Measurements from ENCODE around the gene GRIN3B.

The GRIN3B gene

DNA sequence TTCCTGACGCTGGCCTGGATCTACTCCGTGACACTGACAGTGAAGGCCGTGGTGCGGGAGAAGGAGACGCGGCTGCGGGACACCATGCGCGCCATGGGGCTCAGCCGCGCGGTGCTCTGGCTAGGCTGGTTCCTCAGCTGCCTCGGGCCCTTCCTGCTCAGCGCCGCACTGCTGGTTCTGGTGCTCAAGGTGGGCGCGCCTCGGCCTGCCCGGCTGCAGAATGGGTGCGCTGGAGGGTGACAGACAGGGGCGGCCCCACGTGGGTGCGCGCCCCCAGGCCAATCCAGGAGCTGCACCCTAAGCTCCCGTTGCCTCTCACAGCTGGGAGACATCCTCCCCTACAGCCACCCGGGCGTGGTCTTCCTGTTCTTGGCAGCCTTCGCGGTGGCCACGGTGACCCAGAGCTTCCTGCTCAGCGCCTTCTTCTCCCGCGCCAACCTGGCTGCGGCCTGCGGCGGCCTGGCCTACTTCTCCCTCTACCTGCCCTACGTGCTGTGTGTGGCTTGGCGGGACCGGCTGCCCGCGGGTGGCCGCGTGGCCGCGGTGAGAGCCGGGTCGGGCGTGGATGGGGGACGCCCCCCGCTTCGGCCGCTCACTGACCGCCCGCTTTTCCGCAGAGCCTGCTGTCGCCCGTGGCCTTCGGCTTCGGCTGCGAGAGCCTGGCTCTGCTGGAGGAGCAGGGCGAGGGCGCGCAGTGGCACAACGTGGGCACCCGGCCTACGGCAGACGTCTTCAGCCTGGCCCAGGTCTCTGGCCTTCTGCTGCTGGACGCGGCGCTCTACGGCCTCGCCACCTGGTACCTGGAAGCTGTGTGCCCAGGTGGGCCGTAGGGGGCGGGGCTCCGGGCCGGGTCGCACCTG lies 46.8 kb downstream of the GRIN3B start:
- no peak for DNase-seq

DNA sequence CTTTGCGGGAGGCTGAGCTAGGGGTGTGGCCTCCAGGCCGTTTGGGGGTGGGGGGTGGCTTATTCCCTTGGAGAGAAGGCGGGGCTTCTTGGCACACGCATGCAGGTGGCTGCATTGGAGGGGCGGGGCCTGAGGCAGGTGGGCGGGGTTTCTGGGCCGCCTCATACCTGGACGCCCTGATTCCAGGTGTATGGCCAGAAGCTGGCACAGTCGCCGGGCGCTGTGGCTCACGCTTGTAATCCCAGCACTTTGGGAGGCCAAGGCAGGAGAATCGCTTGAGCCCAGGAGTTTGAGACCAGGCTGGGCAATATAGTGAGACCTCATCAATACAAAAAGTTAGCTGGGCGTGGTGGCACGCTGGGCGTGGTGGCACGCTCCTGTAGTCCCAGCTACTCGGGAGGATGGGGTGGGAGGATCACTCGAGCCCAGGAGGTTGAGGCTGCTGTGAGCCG lies 47.5 kb downstream of the GRIN3B start:
- no peak for DNase-seq

DNA sequence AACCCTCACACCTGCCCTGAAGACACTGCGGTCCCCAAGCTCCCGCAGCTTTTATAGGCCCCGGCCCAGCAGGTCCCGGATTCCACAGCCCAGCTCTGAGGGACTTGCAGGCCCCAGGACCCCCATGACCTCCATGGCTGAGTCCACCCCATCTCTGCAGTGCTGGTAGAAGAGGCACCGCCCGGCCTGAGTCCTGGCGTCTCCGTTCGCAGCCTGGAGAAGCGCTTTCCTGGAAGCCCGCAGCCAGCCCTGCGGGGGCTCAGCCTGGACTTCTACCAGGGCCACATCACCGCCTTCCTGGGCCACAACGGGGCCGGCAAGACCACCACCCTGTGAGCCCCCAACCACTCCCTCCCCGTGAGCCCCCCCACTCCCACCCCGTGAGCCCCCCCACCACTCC lies 48.9 kb downstream of the GRIN3B start:
- no peak for DNase-seq

DNA sequence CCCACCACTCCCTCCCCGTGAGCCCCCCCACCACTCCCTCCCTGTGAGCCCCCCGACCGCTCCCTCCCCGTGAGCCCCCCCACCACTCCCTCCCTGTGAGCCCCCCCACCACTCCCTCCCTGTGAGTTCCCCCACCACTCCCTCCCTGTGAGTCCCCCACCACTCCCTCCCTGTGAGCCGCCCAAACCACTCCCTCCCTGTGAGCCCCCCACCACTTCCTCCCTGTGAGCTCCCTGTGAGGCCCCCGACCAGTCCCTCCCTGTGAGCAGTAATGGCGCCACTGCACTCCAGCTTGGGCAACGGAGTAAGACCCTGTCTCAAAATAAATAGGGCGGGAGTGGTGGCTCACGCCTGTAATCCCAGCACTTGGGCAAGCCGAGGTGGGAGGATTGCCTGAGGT lies 49.6 kb downstream of the GRIN3B start:
- no peak for DNase-seq

DNA sequence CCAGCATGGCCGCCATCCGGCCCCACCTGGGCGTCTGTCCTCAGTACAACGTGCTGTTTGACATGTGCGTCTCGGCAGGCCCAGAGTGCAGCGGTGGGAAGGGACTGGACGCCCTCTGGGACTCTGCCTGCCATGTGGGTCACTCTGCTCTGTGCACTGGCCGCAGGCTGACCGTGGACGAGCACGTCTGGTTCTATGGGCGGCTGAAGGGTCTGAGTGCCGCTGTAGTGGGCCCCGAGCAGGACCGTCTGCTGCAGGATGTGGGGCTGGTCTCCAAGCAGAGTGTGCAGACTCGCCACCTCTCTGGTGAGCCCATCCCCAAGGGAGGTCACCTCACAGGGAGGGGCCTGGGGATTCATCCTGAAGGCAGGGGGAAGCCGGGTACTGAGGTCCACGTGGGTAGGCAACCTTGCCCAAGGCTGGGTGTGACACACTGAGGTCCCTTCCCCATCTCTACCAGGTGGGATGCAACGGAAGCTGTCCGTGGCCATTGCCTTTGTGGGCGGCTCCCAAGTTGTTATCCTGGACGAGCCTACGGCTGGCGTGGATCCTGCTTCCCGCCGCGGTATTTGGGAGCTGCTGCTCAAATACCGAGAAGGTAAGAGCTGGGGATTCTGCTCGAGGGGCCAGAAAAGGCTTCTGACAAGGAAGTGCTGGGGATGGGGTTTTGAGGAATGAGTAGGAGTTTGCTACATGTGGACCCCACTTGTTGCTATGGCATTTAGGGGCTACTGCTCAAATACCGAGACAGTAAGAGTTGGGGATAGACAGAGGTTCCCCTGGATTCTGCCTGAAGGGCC lies 51.0 kb downstream of the GRIN3B start:
- DNase-seq, result no peak

DNA sequence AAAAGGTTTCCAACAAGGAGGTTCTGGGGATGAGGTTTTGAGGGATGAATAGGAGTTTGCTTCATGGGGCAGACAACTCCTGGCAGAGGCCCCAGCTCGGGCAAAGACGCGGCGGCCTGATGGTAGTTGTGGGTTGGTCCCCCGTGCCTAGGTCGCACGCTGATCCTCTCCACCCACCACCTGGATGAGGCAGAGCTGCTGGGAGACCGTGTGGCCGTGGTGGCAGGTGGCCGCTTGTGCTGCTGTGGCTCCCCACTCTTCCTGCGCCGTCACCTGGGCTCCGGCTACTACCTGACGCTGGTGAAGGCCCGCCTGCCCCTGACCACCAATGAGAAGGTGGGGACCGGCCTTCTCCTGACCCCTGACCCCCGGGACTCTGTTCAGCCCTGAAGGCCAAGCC lies 51.6 kb downstream of the GRIN3B start:
- DNase-seq, result no peak

DNA sequence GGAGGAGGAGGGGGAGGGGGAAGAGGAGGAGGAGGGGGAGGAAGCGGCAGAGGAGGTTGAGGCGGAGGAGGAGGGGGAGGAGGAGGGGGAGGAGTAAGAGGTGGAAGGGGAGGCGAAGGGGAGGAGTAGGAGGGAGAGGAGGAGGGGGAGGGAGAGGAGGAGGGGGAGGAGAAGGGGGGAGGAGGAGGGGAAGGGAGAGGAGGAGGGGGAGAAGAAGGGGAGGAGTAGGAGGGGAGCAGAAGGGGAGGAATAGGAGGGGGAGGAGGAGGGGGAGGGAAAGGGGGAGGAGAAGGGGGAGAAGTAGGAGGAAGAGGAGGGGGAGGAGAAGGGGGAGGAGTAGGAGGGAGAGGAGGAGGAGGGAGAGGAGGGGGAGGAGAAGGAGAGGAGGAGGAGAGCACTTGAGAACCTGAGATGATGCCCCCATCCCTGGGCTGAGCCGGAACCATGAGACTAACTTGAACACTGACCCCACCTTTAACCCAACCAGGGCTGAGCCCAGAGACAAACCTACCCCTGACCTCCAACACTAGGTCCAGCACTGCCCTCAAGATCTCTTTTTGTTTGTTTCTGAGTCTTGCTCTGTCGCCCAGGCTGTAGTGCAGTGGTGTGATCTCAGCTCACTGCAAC lies 52.2 kb downstream of the GRIN3B start:
- no peak for DNase-seq

DNA sequence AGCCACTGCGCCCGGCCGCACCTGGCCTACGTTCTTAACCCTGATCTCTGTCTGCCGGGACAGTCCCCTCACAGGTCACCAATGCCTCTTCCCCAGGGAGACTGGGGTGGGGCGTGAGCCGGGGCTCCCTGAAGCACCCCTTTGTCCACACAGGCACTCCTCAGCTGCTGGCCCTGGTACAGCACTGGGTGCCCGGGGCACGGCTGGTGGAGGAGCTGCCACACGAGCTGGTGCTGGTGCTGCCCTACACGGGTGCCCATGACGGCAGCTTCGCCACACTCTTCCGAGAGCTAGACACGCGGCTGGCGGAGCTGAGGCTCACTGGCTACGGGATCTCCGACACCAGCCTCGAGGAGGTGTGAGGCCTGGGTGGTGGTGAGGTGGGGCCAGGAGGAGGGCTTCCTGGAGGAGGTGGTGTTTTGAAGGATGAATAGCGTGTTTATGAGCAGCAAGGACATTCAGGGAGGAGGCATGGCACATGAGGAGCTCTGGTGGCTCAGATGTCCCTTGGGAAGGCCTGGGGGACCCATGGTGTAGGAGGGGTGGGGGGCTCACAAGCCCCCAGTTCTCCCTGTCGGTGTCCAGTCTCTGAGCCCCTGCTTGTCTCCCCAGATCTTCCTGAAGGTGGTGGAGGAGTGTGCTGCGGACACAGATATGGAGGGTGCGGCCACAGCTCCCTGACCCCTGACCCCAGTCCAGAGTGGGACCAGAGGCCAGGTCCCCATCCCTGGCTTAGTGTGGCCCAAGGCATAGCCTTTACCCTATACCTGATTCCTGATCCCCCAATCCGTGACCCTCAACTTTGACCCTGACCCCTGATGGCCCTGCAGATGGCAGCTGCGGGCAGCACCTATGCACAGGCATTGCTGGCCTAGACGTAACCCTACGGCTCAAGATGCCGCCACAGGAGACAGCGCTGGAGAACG lies 53.2 kb downstream of the GRIN3B start:
- no peak for DNase-seq

DNA sequence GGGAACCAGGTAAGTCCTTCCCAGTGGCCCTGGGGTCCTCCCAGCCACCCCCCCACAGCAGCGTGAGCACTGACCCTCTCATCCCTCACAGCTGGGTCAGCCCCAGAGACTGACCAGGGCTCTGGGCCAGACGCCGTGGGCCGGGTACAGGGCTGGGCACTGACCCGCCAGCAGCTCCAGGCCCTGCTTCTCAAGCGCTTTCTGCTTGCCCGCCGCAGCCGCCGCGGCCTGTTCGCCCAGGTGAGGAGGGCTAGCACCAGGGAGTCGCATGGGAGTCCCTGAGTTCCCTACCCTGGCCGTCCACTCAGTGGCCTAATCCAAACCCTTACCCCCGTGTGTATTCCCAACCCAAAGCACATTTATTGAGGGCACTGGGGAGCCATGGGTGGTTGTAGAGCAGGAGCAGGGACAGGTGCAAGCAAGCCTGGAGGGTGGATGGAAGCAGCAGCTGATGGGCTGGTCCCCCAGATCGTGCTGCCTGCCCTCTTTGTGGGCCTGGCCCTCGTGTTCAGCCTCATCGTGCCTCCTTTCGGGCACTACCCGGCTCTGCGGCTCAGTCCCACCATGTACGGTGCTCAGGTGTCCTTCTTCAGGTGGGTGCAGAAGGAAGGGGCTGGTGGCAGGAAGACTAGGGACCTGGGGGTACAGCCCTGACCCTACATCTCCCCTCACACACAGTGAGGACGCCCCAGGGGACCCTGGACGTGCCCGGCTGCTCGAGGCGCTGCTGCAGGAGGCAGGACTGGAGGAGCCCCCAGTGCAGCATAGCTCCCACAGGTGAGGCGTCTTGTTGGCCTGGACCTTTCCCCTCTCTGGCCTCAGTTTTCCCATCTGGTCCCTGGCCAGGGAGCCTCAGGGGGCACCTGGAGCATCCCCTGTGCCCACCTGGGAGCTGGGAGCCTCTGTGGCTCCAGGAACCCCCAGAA lies 54.1 kb downstream of the GRIN3B start:
- no peak for DNase-seq

DNA sequence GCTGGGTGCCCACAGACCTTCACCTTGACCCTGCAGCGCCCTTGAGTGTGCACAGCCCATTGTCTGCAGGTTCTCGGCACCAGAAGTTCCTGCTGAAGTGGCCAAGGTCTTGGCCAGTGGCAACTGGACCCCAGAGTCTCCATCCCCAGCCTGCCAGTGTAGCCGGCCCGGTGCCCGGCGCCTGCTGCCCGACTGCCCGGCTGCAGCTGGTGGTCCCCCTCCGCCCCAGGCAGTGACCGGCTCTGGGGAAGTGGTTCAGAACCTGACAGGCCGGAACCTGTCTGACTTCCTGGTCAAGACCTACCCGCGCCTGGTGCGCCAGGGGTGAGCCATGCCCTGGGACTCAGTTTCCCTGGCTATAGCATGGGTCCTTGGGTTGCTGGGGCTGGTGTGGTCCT lies 54.8 kb downstream of the GRIN3B start:
- no peak for DNase-seq

DNA sequence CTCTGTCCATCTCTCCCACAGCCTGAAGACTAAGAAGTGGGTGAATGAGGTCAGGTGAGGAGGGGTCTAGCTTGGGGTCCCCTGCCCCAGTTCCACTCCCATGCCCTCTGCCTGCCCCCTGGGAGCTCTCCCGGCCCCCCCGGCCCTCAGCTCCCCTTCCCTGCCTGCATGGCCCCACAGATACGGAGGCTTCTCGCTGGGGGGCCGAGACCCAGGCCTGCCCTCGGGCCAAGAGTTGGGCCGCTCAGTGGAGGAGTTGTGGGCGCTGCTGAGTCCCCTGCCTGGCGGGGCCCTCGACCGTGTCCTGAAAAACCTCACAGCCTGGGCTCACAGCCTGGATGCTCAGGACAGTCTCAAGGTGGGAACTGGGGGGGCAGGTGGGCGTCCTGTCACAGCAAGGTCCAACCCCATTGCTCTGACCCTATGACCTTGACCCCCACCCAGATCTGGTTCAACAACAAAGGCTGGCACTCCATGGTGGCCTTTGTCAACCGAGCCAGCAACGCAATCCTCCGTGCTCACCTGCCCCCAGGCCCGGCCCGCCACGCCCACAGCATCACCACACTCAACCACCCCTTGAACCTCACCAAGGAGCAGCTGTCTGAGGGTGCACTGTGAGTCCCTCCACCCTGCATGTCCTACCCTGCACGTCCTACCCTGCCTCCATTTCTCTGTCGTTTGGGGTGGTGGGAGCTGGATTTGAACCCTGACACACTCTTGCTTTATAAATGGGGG lies 55.8 kb downstream of the GRIN3B start:
- no peak for DNase-seq

DNA sequence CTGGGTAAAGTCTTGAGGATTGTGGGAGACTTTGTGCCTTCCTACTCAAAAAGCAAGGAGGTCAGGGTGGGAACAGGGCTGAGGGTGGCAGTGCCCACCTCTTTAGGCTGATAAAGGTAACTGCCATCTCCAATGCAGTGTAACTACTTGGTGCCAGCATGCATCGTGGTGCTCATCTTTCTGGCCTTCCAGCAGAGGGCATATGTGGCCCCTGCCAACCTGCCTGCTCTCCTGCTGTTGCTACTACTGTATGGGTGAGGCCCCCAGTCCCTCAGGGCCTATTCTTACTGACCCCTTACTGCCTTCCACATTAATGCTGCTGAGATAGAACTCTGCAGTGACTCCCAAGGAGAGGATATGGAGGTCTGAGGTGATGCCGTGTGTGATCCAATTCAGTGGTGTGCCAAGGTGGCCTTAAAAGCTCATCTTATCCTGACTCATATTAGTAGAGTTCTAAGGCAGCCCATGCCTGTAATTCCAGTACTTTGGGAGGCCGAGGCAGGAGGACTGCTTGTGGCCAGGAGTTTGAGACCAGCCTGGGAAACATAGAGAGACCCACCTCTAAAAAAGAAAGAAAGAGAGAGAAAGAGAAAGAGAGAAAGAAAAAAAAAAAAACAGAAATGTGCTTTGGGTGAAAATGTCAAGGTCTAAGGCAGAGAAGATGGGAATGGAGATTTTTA lies 57.1 kb downstream of the GRIN3B start:
- peak; percentile 62 for DNase-seq

DNA sequence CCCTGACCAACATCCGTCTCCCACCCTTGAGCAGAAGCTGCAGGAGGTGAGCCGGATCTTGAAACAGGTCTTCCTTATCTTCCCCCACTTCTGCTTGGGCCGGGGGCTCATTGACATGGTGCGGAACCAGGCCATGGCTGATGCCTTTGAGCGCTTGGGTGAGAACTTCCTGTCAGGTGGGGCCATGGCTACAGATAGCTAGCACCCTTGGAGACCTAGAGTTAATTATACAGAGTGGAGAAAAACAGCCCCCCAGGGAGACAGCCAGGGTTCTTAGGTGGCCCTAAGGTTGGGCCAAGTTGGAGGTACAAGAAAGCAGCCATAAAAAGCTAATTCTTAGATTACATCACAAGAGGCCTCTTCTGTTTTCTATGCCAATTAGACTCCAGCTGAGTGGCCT lies 57.9 kb downstream of the GRIN3B start:
- no peak for DNase-seq

Data from CD4-positive, alpha-beta T cell treated with Interferon gamma for 1 hour (primary cell).